Liver (tissue), 9 donors: ENCODE measurements around the gene ABHD14A. TPM values are rescaled to one million over a fixed set of nuclear protein-coding genes. Genes with fewer than 3 reads are reported as not detected.

Experiments used
- DNase-seq: peaks from one replicate; pipeline ENCODE4 v3.0.0-alpha.2; 2017; ENCODE audit warnings: low spot score
- H3K27ac ChIP-seq, 2 donors: one replicate each; pipeline ENCODE4 v1.7.0; 2013; ENCODE audit warnings: inconsistent platforms in 2 of 2, low read length in 2 of 2, control low read depth in 1 of 2, low read depth in 1 of 2, mild to moderate bottlenecking in 1 of 2
- H3K27me3 ChIP-seq, 4 donors: one replicate each; pipeline versions ENCODE4 v1.6.1 to v1.7.0; 2013; ENCODE audit warnings: low read length in 3 of 4, inconsistent platforms in 1 of 4, mild to moderate bottlenecking in 1 of 4, moderate library complexity in 1 of 4; ENCODE audit not compliant: control insufficient read depth in 4 of 4, insufficient read depth in 4 of 4
- H3K36me3 ChIP-seq, 4 donors: one replicate each; pipeline versions ENCODE4 v1.6.1 to v1.7.0; 2013; ENCODE audit warnings: low read length in 3 of 4, mild to moderate bottlenecking in 3 of 4, low read depth in 1 of 4, moderate library complexity in 1 of 4; ENCODE audit not compliant: control insufficient read depth in 4 of 4, insufficient read depth in 3 of 4
- H3K4me1 ChIP-seq, 4 donors: one replicate each; pipeline versions ENCODE4 v1.6.1 to v1.7.0; 2013; ENCODE audit warnings: low read length in 3 of 4, mild to moderate bottlenecking in 3 of 4, moderate library complexity in 1 of 4; ENCODE audit not compliant: control insufficient read depth in 4 of 4, insufficient read depth in 4 of 4
- H3K4me3 ChIP-seq, 3 donors: one replicate each; pipeline versions ENCODE4 v1.6.1 to v1.7.0; 2013; ENCODE audit warnings: low read length in 3 of 3, control low read depth in 1 of 3, low read depth in 1 of 3, mild to moderate bottlenecking in 1 of 3
- H3K9ac ChIP-seq, 2 donors: one replicate each; pipeline ENCODE4 v1.7.0; 2013; ENCODE audit warnings: low read length in 2 of 2, mild to moderate bottlenecking in 2 of 2, moderate library complexity in 2 of 2, control low read depth in 1 of 2, low read depth in 1 of 2
- H3K9me3 ChIP-seq, 4 donors: one replicate each; pipeline versions ENCODE4 v1.6.1 to v1.7.0; 2013; ENCODE audit warnings: low read length in 3 of 4; ENCODE audit not compliant: control insufficient read depth in 4 of 4
- EGR1 ChIP-seq, 2 donors: IDR thresholded peaks; 2 replicates each; pipeline ENCODE4 v1.6.1; 2016 to 2018; ENCODE audit warnings: antibody characterized with exemption in 2 of 2, low read depth in 2 of 2
- FOXA1 ChIP-seq: IDR thresholded peaks from 2 replicates; pipeline ENCODE4 v1.6.1; 2016; ENCODE audit warnings: antibody characterized with exemption
- FOXA2 ChIP-seq: IDR thresholded peaks from 2 replicates; pipeline ENCODE4 v1.6.1; 2016; ENCODE audit warnings: antibody characterized with exemption
- GABPA ChIP-seq, 2 donors: IDR thresholded peaks in 1 of 2; conservative IDR thresholded peaks in 1 of 2; 2 replicates each; pipeline ENCODE4 v1.6.1; 2016; ENCODE audit warnings: antibody characterized with exemption in 2 of 2, mild to moderate bottlenecking in 1 of 2, moderate library complexity in 1 of 2
- HNF4A ChIP-seq, 2 donors: conservative IDR thresholded peaks; 2 replicates each; pipeline ENCODE4 v1.6.1; 2016; ENCODE audit warnings: antibody characterized with exemption in 2 of 2, mild to moderate bottlenecking in 2 of 2
- HNF4G ChIP-seq: IDR thresholded peaks from 2 replicates; pipeline ENCODE4 v1.6.1; 2016; ENCODE audit warnings: antibody characterized with exemption
- JUND ChIP-seq, 2 donors: IDR thresholded peaks; 2 replicates each; pipeline ENCODE4 v1.6.1; 2016; ENCODE audit warnings: antibody characterized with exemption in 2 of 2
- MAX ChIP-seq: IDR thresholded peaks from 2 replicates; pipeline ENCODE4 v1.6.1; 2016; ENCODE audit warnings: antibody characterized with exemption
- NR2F2 ChIP-seq: IDR thresholded peaks from 2 replicates; pipeline ENCODE4 v1.6.1; 2016; ENCODE audit warnings: antibody characterized with exemption
- RAD21 ChIP-seq, 2 donors: IDR thresholded peaks; 2 replicates each; pipeline ENCODE4 v1.6.1; 2016; ENCODE audit warnings: antibody characterized with exemption in 2 of 2, mild to moderate bottlenecking in 2 of 2
- RXRA ChIP-seq, 2 donors: IDR thresholded peaks; 2 replicates each; pipeline ENCODE4 v1.6.1; 2017 to 2018; ENCODE audit warnings: antibody characterized with exemption in 2 of 2, mild to moderate bottlenecking in 1 of 2
- SP1 ChIP-seq: IDR thresholded peaks from 2 replicates; pipeline ENCODE4 v1.6.1; 2018; ENCODE audit warnings: antibody characterized with exemption, mild to moderate bottlenecking
- TAF1 ChIP-seq: conservative IDR thresholded peaks from 2 replicates; pipeline ENCODE4 v1.6.1; 2016; ENCODE audit warnings: antibody characterized with exemption, mild to moderate bottlenecking
- YY1 ChIP-seq: IDR thresholded peaks from 2 replicates; pipeline ENCODE4 v1.6.1; 2016; ENCODE audit warnings: antibody characterized with exemption, mild to moderate bottlenecking
- WGBS: extraction: QIAGEN DNeasy Blood & Tissue Kit; methylation state at CpG from one replicate; pipeline ENCODE4 v1.1.7; 2013; 5-methylcytosine and 5-hydroxymethylcytosine counted together
- polyA plus RNA-seq, 2 donors: library from polyadenylated mRNA; stranded (reverse) in 1 of 2; unstranded in 1 of 2; fragments of 200-250 nt in 1 of 2; fragments of >200 nt in 1 of 2; fragmentation: Nextera tagmentation in 1 of 2; extraction: Ambion mirVana in 1 of 2; gene quantifications; one replicate each; pipeline versions ENCODE4 v1.2.1 to v1.2.3, GENCODE V29; 2013 to 2015
- total RNA-seq, 2 donors: library from RNA; depleted of rRNA; stranded (reverse); fragments of >200 nt; gene quantifications; one replicate each; pipeline ENCODE4 v1.2.3, GENCODE V29; 2014
- TF ChIP-seq, protein P1 (sequence below): IDR thresholded peaks from 2 replicates; pipeline ENCODE4 v1.6.1; 2016; ENCODE audit warnings: antibody characterized with exemption, mild to moderate bottlenecking
- TF ChIP-seq, protein P2 (sequence below): IDR thresholded peaks from 2 replicates; pipeline ENCODE4 v1.6.1; 2016; ENCODE audit warnings: antibody characterized with exemption
- TF ChIP-seq, protein P3 (sequence below): IDR thresholded peaks from 2 replicates; pipeline ENCODE4 v1.6.1; 2016; ENCODE audit warnings: antibody characterized with exemption
- TF ChIP-seq, protein P4 (sequence below): fragments of 150-350 bp; IDR thresholded peaks from 2 replicates; pipeline ENCODE4 v1.5.1; 2017; ENCODE audit warnings: improper control_type of control experiment, low read depth, low read length; ENCODE audit not compliant: missing input control
- donor health status: healthy.
- donor health status: healthy.
- donor health status: healthy.
- donor health status: healthy.
- donor health status: healthy.

ABHD14A gene
- total and polyA plus RNA-seq, 4 donors, result 8.2 to 19.9 (median 13.4) TPM

DNA sequence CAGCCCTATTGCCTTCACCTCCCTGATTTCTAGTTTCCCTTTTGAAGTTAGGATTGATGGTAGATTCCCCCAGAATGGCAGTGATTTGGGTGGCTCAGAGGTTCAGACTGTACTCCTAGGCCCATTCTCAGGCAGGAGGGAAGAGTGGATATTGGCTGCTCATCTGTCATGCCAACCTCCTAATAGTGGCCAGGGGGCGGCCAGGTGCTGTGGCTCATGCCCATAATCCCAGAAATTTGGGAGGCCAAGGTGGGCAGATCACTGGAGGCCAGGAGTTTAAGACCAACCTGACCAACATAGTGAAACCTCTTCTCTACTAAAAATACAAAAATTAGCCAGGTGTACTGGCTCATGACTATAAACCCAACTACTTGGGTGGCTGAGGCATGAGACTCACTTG, 44.4 kb upstream of the ABHD14A start (continued):
- no peak for TF ChIP-seq YY1
- TF ChIP-seq GABPA (IDR thresholded peaks at IDR 0.05 in 1 of 2, conservative IDR thresholded peaks at IDR 0.05 in 1 of 2), result no peak
- TF ChIP-seq RAD21 (IDR thresholded peaks at IDR 0.05), result no peak

- H3K4me3 ChIP-seq, result no peak overlapping the region
- no peak overlapping the region for H3K27ac ChIP-seq
- no peak for TF ChIP-seq FOXA1
- TF ChIP-seq EGR1 (IDR thresholded peaks at IDR 0.05; ENCODE audit: low read depth in 2 of 2), result no peak
- TF ChIP-seq MAX, result no peak
- TF ChIP-seq TAF1, result no peak
- peaks cover 15 to 42% (median 28%) of the 10 kb centered on the region in 4 donors for H3K36me3 ChIP-seq
- H3K9me3 ChIP-seq, result no peaks in the 10 kb centered on the region
- no peak overlapping the region for H3K9ac ChIP-seq
- WGBS, result 95% methylated on average over 6 of the region's 6 CpGs
- H3K4me1 ChIP-seq, result no peaks in the 10 kb centered on the region
- no peak for DNase-seq
- H3K27me3 ChIP-seq, result no peaks in the 10 kb centered on the region
Observed at GRCh38 chr3:51931756-51932155, 43.1 kb upstream of the ABHD14A start.

DNA sequence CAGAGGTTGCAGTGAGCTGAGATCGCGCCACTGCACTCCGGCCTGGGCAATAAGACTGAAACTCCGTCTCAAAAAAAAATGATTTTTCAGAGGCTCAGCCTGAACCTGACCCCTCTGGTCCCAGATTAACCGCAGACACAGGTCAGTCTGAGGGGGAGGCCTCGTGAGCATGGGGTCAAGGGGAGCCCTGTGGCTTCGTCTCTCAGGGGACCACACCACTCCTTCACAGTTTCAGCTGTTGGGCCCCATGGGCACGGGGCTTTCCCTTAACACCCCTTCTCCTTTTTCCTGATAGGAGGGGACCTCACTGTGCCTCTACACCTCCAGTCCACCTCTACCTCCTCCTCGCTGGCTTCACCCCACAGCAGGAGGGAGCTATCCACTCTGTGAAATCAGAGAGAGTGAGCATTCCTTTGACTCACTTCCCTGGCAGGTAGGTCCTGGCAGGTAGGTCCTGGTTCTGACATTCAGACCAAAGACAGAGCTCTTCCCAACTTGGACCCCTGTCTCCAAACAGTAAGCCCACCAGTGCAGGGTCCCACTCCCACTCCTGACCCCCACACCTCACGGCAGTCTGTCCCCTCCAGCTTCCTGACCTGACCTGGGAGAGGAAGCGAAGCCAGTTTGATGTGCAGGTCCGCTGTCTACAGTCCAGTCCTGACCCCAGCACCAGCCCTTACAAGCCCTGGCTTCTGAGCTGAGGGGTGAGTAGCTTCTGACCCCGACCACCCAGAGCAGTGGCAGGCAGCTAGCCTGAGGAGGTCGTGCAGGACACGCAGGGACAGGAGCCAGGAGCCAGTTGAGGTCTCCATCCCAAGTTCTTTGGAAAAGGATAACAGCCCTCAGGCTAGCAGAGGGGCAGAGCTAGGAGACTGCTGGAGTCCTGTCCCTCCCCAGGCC, 42.1 kb upstream of the ABHD14A start:
- H3K9me3 ChIP-seq, result no peaks in the 10 kb centered on the region
- 96% methylated on average over 15 of the region's 15 CpGs for WGBS
- H3K36me3 ChIP-seq, result peaks cover 16 to 51% (median 32%) of the 10 kb centered on the region in 4 donors
- no peak overlapping the region for H3K27ac ChIP-seq
- no peak overlapping the region for H3K4me3 ChIP-seq
- no peak overlapping the region for H3K9ac ChIP-seq
- no peak for TF ChIP-seq EGR1 (IDR thresholded peaks at IDR 0.05; ENCODE audit: low read depth in 2 of 2)
- TF ChIP-seq YY1, result no peak
- TF ChIP-seq NR2F2, result no peak
- no peak for TF ChIP-seq FOXA1
- no peak for TF ChIP-seq JUND (IDR thresholded peaks at IDR 0.05)
- TF ChIP-seq, protein P1, sequence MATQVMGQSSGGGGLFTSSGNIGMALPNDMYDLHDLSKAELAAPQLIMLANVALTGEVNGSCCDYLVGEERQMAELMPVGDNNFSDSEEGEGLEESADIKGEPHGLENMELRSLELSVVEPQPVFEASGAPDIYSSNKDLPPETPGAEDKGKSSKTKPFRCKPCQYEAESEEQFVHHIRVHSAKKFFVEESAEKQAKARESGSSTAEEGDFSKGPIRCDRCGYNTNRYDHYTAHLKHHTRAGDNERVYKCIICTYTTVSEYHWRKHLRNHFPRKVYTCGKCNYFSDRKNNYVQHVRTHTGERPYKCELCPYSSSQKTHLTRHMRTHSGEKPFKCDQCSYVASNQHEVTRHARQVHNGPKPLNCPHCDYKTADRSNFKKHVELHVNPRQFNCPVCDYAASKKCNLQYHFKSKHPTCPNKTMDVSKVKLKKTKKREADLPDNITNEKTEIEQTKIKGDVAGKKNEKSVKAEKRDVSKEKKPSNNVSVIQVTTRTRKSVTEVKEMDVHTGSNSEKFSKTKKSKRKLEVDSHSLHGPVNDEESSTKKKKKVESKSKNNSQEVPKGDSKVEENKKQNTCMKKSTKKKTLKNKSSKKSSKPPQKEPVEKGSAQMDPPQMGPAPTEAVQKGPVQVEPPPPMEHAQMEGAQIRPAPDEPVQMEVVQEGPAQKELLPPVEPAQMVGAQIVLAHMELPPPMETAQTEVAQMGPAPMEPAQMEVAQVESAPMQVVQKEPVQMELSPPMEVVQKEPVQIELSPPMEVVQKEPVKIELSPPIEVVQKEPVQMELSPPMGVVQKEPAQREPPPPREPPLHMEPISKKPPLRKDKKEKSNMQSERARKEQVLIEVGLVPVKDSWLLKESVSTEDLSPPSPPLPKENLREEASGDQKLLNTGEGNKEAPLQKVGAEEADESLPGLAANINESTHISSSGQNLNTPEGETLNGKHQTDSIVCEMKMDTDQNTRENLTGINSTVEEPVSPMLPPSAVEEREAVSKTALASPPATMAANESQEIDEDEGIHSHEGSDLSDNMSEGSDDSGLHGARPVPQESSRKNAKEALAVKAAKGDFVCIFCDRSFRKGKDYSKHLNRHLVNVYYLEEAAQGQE, result no peak
- no peak for TF ChIP-seq SP1
- TF ChIP-seq, protein P2, sequence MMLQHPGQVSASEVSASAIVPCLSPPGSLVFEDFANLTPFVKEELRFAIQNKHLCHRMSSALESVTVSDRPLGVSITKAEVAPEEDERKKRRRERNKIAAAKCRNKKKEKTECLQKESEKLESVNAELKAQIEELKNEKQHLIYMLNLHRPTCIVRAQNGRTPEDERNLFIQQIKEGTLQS, result no peak
- TF ChIP-seq, protein P3, sequence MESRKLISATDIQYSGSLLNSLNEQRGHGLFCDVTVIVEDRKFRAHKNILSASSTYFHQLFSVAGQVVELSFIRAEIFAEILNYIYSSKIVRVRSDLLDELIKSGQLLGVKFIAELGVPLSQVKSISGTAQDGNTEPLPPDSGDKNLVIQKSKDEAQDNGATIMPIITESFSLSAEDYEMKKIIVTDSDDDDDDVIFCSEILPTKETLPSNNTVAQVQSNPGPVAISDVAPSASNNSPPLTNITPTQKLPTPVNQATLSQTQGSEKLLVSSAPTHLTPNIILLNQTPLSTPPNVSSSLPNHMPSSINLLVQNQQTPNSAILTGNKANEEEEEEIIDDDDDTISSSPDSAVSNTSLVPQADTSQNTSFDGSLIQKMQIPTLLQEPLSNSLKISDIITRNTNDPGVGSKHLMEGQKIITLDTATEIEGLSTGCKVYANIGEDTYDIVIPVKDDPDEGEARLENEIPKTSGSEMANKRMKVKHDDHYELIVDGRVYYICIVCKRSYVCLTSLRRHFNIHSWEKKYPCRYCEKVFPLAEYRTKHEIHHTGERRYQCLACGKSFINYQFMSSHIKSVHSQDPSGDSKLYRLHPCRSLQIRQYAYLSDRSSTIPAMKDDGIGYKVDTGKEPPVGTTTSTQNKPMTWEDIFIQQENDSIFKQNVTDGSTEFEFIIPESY, result no peak
- no peak for TF ChIP-seq MAX
- no peak for TF ChIP-seq RXRA (IDR thresholded peaks at IDR 0.05)
- TF ChIP-seq FOXA2, result no peak
- TF ChIP-seq RAD21 (IDR thresholded peaks at IDR 0.05), result no peak
- no peak for TF ChIP-seq TAF1
- no peak for TF ChIP-seq HNF4A (conservative IDR thresholded peaks at IDR 0.05)
- TF ChIP-seq GABPA (IDR thresholded peaks at IDR 0.05 in 1 of 2, conservative IDR thresholded peaks at IDR 0.05 in 1 of 2), result no peak
- TF ChIP-seq, protein P4, sequence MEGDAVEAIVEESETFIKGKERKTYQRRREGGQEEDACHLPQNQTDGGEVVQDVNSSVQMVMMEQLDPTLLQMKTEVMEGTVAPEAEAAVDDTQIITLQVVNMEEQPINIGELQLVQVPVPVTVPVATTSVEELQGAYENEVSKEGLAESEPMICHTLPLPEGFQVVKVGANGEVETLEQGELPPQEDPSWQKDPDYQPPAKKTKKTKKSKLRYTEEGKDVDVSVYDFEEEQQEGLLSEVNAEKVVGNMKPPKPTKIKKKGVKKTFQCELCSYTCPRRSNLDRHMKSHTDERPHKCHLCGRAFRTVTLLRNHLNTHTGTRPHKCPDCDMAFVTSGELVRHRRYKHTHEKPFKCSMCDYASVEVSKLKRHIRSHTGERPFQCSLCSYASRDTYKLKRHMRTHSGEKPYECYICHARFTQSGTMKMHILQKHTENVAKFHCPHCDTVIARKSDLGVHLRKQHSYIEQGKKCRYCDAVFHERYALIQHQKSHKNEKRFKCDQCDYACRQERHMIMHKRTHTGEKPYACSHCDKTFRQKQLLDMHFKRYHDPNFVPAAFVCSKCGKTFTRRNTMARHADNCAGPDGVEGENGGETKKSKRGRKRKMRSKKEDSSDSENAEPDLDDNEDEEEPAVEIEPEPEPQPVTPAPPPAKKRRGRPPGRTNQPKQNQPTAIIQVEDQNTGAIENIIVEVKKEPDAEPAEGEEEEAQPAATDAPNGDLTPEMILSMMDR, result no peak
- TF ChIP-seq HNF4G, result no peak
- no peak for DNase-seq
- no peaks in the 10 kb centered on the region for H3K27me3 ChIP-seq
- H3K4me1 ChIP-seq, result no peaks in the 10 kb centered on the region
